Vagina (tissue), 2 donors: Measurements from ENCODE around the gene USF1.

Experiments
- POLR2AphosphoS5 ChIP-seq, 2 donors: sonication (generic); formaldehyde crosslinking; IDR thresholded peaks; one replicate each; pipeline ENCODE4 v1.9.0; 2017; ENCODE audit warnings: antibody characterized with exemption in 2 of 2, mild to moderate bottlenecking in 2 of 2, low read depth in 1 of 2; ENCODE audit not compliant: insufficient read depth in 1 of 2
- TF ChIP-seq, protein P1 (sequence below), 3 experiments: fragments of 450-650 bp in 2 of 3; fragments of 200-600 bp in 1 of 3; sonication (generic) in 1 of 3; IDR thresholded peaks; one replicate each; pipeline ENCODE4 v1.5.1; 2017 to 2019; ENCODE audit warnings: antibody characterized with exemption in 3 of 3, mild to moderate bottlenecking in 2 of 3, moderate library complexity in 2 of 3

DNA sequence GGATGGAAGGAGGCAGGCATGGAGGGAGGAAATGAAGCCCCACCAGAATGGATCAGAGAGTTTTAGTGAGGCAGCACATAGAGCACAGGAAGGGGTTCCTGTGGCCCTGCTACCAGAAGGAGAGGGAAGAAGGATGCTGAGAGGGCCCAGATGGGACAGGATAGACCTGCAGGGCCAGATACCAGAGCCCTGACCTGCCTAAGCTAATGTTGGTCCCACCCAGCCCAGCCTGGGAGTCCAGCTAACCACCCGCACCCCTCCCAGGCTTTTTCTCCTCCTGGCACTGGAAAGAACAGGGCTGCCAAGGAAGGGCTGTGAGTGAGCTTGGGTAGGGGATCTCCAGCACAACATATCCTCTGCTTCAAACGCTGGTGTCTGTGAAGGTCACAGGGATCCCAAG is 36.7 kb upstream of the USF1 start:
- TF ChIP-seq, protein P1, sequence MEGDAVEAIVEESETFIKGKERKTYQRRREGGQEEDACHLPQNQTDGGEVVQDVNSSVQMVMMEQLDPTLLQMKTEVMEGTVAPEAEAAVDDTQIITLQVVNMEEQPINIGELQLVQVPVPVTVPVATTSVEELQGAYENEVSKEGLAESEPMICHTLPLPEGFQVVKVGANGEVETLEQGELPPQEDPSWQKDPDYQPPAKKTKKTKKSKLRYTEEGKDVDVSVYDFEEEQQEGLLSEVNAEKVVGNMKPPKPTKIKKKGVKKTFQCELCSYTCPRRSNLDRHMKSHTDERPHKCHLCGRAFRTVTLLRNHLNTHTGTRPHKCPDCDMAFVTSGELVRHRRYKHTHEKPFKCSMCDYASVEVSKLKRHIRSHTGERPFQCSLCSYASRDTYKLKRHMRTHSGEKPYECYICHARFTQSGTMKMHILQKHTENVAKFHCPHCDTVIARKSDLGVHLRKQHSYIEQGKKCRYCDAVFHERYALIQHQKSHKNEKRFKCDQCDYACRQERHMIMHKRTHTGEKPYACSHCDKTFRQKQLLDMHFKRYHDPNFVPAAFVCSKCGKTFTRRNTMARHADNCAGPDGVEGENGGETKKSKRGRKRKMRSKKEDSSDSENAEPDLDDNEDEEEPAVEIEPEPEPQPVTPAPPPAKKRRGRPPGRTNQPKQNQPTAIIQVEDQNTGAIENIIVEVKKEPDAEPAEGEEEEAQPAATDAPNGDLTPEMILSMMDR (IDR thresholded peaks at IDR 0.05), result no peak
- TF ChIP-seq POLR2AphosphoS5 (IDR thresholded peaks at IDR 0.05; ENCODE audit: insufficient read depth in 1 of 2, low read depth in 1 of 2), result no peak
